ENCODE results near the gene UBA6. TPM values are rescaled to one million over a fixed set of nuclear protein-coding genes. Genes with fewer than 3 reads are reported as not detected.
"Not testable (repeated sequence)": the region's sequence is repeated elsewhere in the genome, so short reads cannot be mapped to it uniquely, and the experiment has no call there.

Gene UBA6
- total RNA-seq, 2 donors from 2014 or later: 22.4 to 28.6 TPM

GRCh38 chr4:67713529-67714247 is 12.7 kb upstream of the UBA6 start:
- TF ChIP-seq CTCF (IDR thresholded peaks at IDR 0.05): no peak
- Histone ChIP-seq H3K9me3 (no peaks in the 10 kb centered on the region), H3K4me1 (peaks cover 0 to 13% of the 10 kb centered on the region in 2 donors), H3K27me3 (no peaks in the 10 kb centered on the region), H3K36me3 (no peaks in the 10 kb centered on the region), H3K27ac (no peak overlapping the region), H3K4me3 (no peak overlapping the region)
- DNase-seq (ENCODE audit: low spot score): no peak

- Histone ChIP-seq H3K9me3 (no peaks in the 10 kb centered on the region), H3K27ac (no peak overlapping the region), H3K36me3 (no peaks in the 10 kb centered on the region), H3K27me3 (no peaks in the 10 kb centered on the region), H3K4me1 (peaks cover 0 to 13% of the 10 kb centered on the region in 2 donors), H3K4me3 (no peak overlapping the region)
- no peak for DNase-seq (ENCODE audit: low spot score)
- TF ChIP-seq CTCF (IDR thresholded peaks at IDR 0.05): no peak
Measured at GRCh38 chr4:67712650-67713528, 11.9 kb upstream of the UBA6 start.

- no peaks in the 10 kb centered on the region for H3K27me3 ChIP-seq
- DNase-seq (ENCODE audit: low spot score): no peak
- H3K4me3 ChIP-seq: no peak overlapping the region
- H3K27ac ChIP-seq: no peak overlapping the region
- no peaks in the 10 kb centered on the region for H3K9me3 ChIP-seq
- H3K36me3 ChIP-seq: no peaks in the 10 kb centered on the region
- TF ChIP-seq CTCF (IDR thresholded peaks at IDR 0.05): no peak
- peaks cover 0 to 13% of the 10 kb centered on the region in 2 donors for H3K4me1 ChIP-seq
Measured at GRCh38 chr4:67712000-67712625, 11.2 kb upstream of the UBA6 start.

GRCh38 chr4:67706682-67707081 is 5.7 kb upstream of the UBA6 start:
- not testable (repeated sequence) for H3K36me3 ChIP-seq; H3K4me1 ChIP-seq; H3K27ac ChIP-seq; DNase-seq (ENCODE audit: low spot score); H3K27me3 ChIP-seq; H3K4me3 ChIP-seq; H3K9me3 ChIP-seq

GRCh38 chr4:67704843-67705242 is 3.9 kb upstream of the UBA6 start:
- H3K36me3 ChIP-seq: no peaks in the 10 kb centered on the region
- H3K27me3 ChIP-seq: no peaks in the 10 kb centered on the region
- H3K9me3 ChIP-seq: no peaks in the 10 kb centered on the region
- no peak overlapping the region for H3K27ac ChIP-seq
- TF ChIP-seq CTCF (IDR thresholded peaks at IDR 0.05): no peak
- DNase-seq (ENCODE audit: low spot score): no peak
- H3K4me3 ChIP-seq: no peak overlapping the region
- H3K4me1 ChIP-seq: peaks cover 0 to 11% of the 10 kb centered on the region in 2 donors

GRCh38 chr4:67702166-67702565 is 1.2 kb upstream of the UBA6 start:
- no peak overlapping the region for H3K27ac ChIP-seq

More at GRCh38 chr4:67702166-67702565, 1.2 kb upstream of the UBA6 start:
- Histone ChIP-seq H3K9me3 (no peaks in the 10 kb centered on the region), H3K27me3 (no peaks in the 10 kb centered on the region), H3K4me3 (no peak overlapping the region), H3K36me3 (no peaks in the 10 kb centered on the region), H3K4me1 (peaks cover 0 to 15% of the 10 kb centered on the region in 2 donors)
- DNase-seq (ENCODE audit: low spot score): no peak
- no peak for TF ChIP-seq CTCF (IDR thresholded peaks at IDR 0.05)
